ENCODE measurements around the gene PARVA.

PARVA gene

DNA sequence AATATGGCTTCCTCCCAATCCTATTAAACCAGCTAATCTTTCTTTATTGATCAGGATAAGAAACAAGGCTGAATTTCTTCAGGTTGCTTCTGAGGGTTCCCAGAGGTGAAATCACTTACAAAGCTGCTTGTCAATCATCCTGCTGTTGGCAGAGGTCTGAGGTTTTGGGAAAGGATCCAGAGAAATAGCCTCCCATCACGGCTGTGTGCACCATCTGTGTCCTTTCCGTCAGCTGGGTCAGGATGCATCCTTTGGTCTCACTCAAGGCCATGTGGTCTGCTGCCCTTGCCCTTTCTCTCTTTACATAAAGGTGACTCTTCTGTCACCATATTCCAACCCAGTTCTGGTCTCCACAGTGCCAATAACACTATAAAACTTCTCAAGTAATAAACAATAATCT is 183.5 kb downstream of the PARVA start:
- no peak for TF ChIP-seq CTCF (IDR thresholded peaks at IDR 0.05)

- TF ChIP-seq CTCF (IDR thresholded peaks at IDR 0.05) = no peak
These were observed 186.6 kb downstream of the PARVA start for GRCh38 chr11:12564012-12564411.

- no peak for TF ChIP-seq CTCF (IDR thresholded peaks at IDR 0.05)
These were observed 188.0 kb downstream of the PARVA start for GRCh38 chr11:12565406-12565805.

GRCh38 chr11:12567746-12568460 is 190.5 kb downstream of the PARVA start:
- no peak for TF ChIP-seq CTCF (IDR thresholded peaks at IDR 0.05)

DNA sequence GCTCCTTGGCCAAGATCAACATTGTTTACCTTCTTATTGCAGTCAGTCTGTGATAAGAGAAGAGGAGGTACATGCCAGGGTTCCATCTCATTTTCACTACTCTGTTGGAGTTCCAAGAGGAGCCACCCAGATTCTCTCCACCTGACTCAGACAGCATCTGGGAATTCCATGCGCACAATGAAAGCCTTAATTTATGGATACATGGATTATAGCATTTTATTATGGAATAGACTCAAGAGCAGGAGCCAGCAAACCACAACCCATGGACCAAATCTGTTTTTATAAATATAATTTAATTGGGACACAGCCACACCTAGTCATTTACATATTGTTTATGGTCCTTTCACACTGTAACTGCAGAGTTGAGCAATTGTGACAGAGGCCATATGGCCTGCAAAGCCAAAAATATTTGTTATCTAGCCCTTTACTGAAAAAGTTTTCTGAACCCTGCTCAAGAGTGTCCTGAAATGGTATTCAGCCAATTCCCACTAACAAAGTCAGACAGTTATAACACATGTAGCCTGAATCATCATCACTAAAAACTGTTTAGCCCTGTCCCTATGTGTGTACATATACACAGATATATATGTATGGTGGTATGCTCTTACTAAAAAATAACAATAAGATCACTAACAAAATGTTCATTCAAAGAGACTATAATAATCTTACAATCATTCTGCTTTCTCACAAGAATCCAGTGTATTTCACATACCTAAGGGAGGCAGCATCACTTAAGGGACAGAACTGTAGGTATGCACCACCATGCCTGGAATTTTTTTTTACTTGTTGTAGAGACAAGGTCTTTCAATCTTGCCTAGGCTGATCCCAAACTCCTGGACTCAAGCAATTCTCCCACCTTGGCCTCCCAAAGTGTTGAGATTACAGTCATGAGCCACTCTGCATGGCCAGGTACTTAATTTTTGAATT is 192.4 kb downstream of the PARVA start:
- TF ChIP-seq CTCF (IDR thresholded peaks at IDR 0.05) = no peak

- no peak for TF ChIP-seq CTCF (IDR thresholded peaks at IDR 0.05)
These were observed 196.5 kb downstream of the PARVA start for GRCh38 chr11:12573707-12574485.
